Putamen (tissue), 1 donor: ENCODE data around the gene OTUD4.
"Not testable (repeated sequence)": the region's sequence is repeated elsewhere in the genome, so short reads cannot be mapped to it uniquely, and the experiment has no call there.

ENCODE experiments used
- DNase-seq: peaks from one replicate; pipeline ENCODE4 v3.0.0-alpha.2; 2016; ENCODE audit warnings: low spot score

The OTUD4 gene

GRCh38 chr4:145179861-145180297, 510 bp downstream of the OTUD4 start:
- not testable (repeated sequence) for DNase-seq

GRCh38 chr4:145179281-145179860, 1.0 kb downstream of the OTUD4 start:
- DNase-seq: peak; percentile 74

GRCh38 chr4:145178740-145179280, 1.6 kb downstream of the OTUD4 start:
- DNase-seq: no peak

- no peak for DNase-seq
These were observed 2.4 kb downstream of the OTUD4 start for GRCh38 chr4:145177906-145178538.

GRCh38 chr4:145177511-145177905, 2.9 kb downstream of the OTUD4 start:
- no peak for DNase-seq

- DNase-seq: no peak
These were observed 3.6 kb downstream of the OTUD4 start for GRCh38 chr4:145176641-145177432.

- no peak for DNase-seq
These were observed 8.5 kb downstream of the OTUD4 start for GRCh38 chr4:145171911-145172310.

GRCh38 chr4:145170223-145170622, 10.2 kb downstream of the OTUD4 start:
- DNase-seq: no peak

GRCh38 chr4:145168581-145169187, 11.7 kb downstream of the OTUD4 start:
- DNase-seq: no peak

GRCh38 chr4:145167887-145168286, 12.5 kb downstream of the OTUD4 start:
- DNase-seq: no peak

GRCh38 chr4:145161549-145161948, 18.8 kb downstream of the OTUD4 start:
- no peak for DNase-seq

GRCh38 chr4:145156986-145157385, 23.4 kb downstream of the OTUD4 start:
- no peak for DNase-seq

- no peak for DNase-seq
These were observed 25.0 kb downstream of the OTUD4 start for GRCh38 chr4:145155268-145155870.

GRCh38 chr4:145154573-145154972, 25.8 kb downstream of the OTUD4 start:
- DNase-seq: no peak

GRCh38 chr4:145153904-145154298, 26.5 kb downstream of the OTUD4 start:
- no peak for DNase-seq

- no peak for DNase-seq
These were observed 27.0 kb downstream of the OTUD4 start for GRCh38 chr4:145153181-145153903.

- no peak for DNase-seq
These were observed 31.4 kb downstream of the OTUD4 start for GRCh38 chr4:145148980-145149379.

GRCh38 chr4:145136219-145136618, 44.2 kb downstream of the OTUD4 start:
- not testable (repeated sequence) for DNase-seq

GRCh38 chr4:145132511-145133098, 47.8 kb downstream of the OTUD4 start:
- DNase-seq: peak; percentile 18

- DNase-seq: no peak
These were observed 48.5 kb downstream of the OTUD4 start for GRCh38 chr4:145131848-145132247.
